HepG2 (cell line): Measurements from ENCODE around the gene NOP14.
"Not testable (repeated sequence)": the region's sequence is repeated elsewhere in the genome, so short reads cannot be mapped to it uniquely, and the experiment has no call there.

ENCODE experiments used
- CHD2 ChIP-seq: IDR thresholded peaks from 2 replicates; pipeline ENCODE4 v1.6.1; 2011; ENCODE audit warnings: low read depth, low read length, improper control_type of control experiment
- TRIM24 ChIP-seq: sonication (generic); formaldehyde crosslinking; IDR thresholded peaks from 2 replicates; pipeline ENCODE4 v1.8.0; 2022; ENCODE audit warnings: mild to moderate bottlenecking, missing genetic modification reagents
- ZNF768 ChIP-seq: sonication (generic); formaldehyde crosslinking; IDR thresholded peaks from 2 replicates; pipeline ENCODE4 v1.4.0; 2020; ENCODE audit warnings: missing genetic modification reagents
- ZNF83 ChIP-seq: sonication (generic); formaldehyde crosslinking; IDR thresholded peaks from 2 replicates; pipeline ENCODE4 v1.4.0; 2020; ENCODE audit warnings: missing genetic modification reagents, mild to moderate bottlenecking, borderline replicate concordance
- TF ChIP-seq, protein P1 (sequence below): sonication (generic); formaldehyde crosslinking; IDR thresholded peaks from 2 replicates; pipeline ENCODE4 v1.5.0; 2020; ENCODE audit warnings: mild to moderate bottlenecking, missing genetic modification reagents, moderate library complexity

DNA sequence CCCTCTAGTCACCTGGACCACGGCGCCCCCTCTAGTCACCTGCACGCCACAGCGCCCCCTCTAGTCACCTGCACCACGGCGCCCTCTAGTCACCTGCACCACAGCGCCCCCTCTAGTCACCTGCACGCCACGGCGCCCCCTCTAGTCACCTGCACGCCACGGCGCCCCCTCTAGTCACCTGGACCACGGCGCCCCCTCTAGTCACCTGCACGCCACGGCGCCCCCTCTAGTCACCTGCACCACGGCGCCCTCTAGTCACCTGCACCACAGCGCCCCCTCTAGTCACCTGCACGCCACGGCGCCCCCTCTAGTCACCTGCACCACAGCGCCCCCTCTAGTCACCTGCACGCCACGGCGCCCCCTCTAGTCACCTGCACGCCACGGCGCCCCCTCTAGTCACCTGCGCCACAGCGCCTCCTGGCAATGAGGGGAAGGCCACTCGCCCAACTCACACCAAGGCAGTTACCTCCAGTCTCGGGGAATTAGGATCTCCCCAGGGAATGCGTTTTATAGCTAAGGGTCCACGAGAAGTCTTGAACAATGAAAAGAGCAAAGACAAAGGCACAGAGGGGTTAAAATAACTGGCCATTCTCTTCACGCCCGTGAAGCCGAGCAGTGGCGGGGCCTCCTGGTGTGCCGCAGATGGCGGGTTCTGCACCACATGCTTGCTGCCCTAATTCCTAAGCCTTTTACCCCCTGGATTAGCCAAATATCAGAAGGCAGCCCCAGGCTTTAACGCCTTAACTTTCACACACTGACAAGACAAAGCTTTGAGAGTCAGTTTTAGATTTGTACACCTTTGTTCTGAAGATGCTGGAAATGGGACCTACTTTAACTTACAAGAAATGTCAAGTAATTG lies 7.8 kb downstream of the NOP14 start:
- TF ChIP-seq, protein P1, sequence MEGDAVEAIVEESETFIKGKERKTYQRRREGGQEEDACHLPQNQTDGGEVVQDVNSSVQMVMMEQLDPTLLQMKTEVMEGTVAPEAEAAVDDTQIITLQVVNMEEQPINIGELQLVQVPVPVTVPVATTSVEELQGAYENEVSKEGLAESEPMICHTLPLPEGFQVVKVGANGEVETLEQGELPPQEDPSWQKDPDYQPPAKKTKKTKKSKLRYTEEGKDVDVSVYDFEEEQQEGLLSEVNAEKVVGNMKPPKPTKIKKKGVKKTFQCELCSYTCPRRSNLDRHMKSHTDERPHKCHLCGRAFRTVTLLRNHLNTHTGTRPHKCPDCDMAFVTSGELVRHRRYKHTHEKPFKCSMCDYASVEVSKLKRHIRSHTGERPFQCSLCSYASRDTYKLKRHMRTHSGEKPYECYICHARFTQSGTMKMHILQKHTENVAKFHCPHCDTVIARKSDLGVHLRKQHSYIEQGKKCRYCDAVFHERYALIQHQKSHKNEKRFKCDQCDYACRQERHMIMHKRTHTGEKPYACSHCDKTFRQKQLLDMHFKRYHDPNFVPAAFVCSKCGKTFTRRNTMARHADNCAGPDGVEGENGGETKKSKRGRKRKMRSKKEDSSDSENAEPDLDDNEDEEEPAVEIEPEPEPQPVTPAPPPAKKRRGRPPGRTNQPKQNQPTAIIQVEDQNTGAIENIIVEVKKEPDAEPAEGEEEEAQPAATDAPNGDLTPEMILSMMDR (CRISPR knock-in tag), result peak; percentile 67
- not testable (repeated sequence) for TF ChIP-seq ZNF83 (CRISPR knock-in tag); ZNF768 (CRISPR knock-in tag); TRIM24 (CRISPR knock-in tag); CHD2
